A549 treated with dexamethasone at 1 μM for 4 hours (cell line): ENCODE measurements around the gene CHCT1. TPM values are rescaled to one million over a fixed set of nuclear protein-coding genes. Genes with fewer than 3 reads are reported as not detected.

Experiments
- total RNA-seq: library from RNA; stranded (reverse); fragments of 200-300 nt; extraction: Qiagen RNA extraction; gene quantifications from 5 replicates; pipeline ENCODE4 v1.2.3, GENCODE V29; 2022

The CHCT1 gene
- 0.08 to 0.34 TPM (median 0.29 TPM) in 3 of 5 replicates, not detected in the others for total RNA-seq

GRCh38 chr17:60422162-60422665, at the start of gene CHCT1:
CHCT1 (plus strand) TSS chr17:60422489; CDS start chr17:60422593, 104 bp downstream.

GRCh38 chr17:60392042-60392844, 30.0 kb upstream of the CHCT1 start, which contains the start of gene USP32:
USP32 (minus strand) TSS chr17:60392133; CDS start chr17:60391939, 194 bp downstream.

Other genes with a start within 250 kb of the CHCT1 start
- 32.6 to 40.3 TPM (median 36.1 TPM) in 5 replicates for gene USP32, start 30.4 kb upstream of the CHCT1 start, total RNA-seq
- gene APPBP2, start 103.8 kb downstream of the CHCT1 start, total RNA-seq, result 10.3 to 20.1 TPM (median 15.0 TPM) in 5 replicates
- gene PPM1D, start 177.7 kb downstream of the CHCT1 start, total RNA-seq, result 14.9 to 19.1 TPM (median 18.6 TPM) in 5 replicates